Skeletal muscle satellite cell (primary cell): ENCODE results near the gene PRPF31.

ENCODE experiments used
- H3K27me3 ChIP-seq: 2 replicates; pipeline ENCODE4 v1.7.0; 2013; ENCODE audit warnings: low read length; ENCODE audit not compliant: control insufficient read depth, insufficient read depth
- H3K36me3 ChIP-seq: 2 replicates; pipeline ENCODE4 v1.7.0; 2013; ENCODE audit warnings: mild to moderate bottlenecking, control low read depth, low read length; ENCODE audit not compliant: insufficient read depth
- H3K4me1 ChIP-seq: 2 replicates; pipeline ENCODE4 v1.7.0; 2013; ENCODE audit warnings: low read length; ENCODE audit not compliant: control insufficient read depth, insufficient read depth
- H3K4me2 ChIP-seq: 2 replicates; pipeline ENCODE4 v1.7.0; 2013; ENCODE audit warnings: mild to moderate bottlenecking, low read length
- H3K4me3 ChIP-seq: 2 replicates; pipeline ENCODE4 v1.7.0; 2013; ENCODE audit warnings: low read length
- H3K9ac ChIP-seq: 2 replicates; pipeline ENCODE4 v1.7.0; 2013; ENCODE audit warnings: mild to moderate bottlenecking, low read depth, low read length, moderate library complexity
- H3K9me3 ChIP-seq: replicated peaks from 2 replicates; pipeline ENCODE4 v1.7.0; 2013; ENCODE audit warnings: mild to moderate bottlenecking, control low read depth, low read length

The PRPF31 gene

GRCh38 chr19:54149021-54149812 is 33.7 kb downstream of the PRPF31 start:
- H3K36me3 ChIP-seq: peaks cover 90% of the 10 kb centered on the region

GRCh38 chr19:54151362-54152035 is 35.9 kb downstream of the PRPF31 start:
- Histone ChIP-seq H3K4me1 (peaks cover 23% of the 10 kb centered on the region), H3K9me3 (no peaks in the 10 kb centered on the region), H3K4me2 (no peak overlapping the region), H3K27me3 (no peaks in the 10 kb centered on the region), H3K9ac (no peak overlapping the region), H3K36me3 (peaks cover 85% of the 10 kb centered on the region), H3K4me3 (no peak overlapping the region)

More at GRCh38 chr19:54149021-54149812, 33.7 kb downstream of the PRPF31 start:
- no peak overlapping the region for H3K4me3 ChIP-seq
- no peak overlapping the region for H3K9ac ChIP-seq
- no peaks in the 10 kb centered on the region for H3K9me3 ChIP-seq
- H3K4me2 ChIP-seq: no peak overlapping the region
- peaks cover 13% of the 10 kb centered on the region for H3K4me1 ChIP-seq
- no peaks in the 10 kb centered on the region for H3K27me3 ChIP-seq

- Histone ChIP-seq H3K4me3 (no peak overlapping the region), H3K4me2 (no peak overlapping the region), H3K9me3 (no peaks in the 10 kb centered on the region), H3K27me3 (no peaks in the 10 kb centered on the region), H3K36me3 (peaks cover 84% of the 10 kb centered on the region), H3K9ac (no peak overlapping the region), H3K4me1 (peaks cover 23% of the 10 kb centered on the region)
Measured at GRCh38 chr19:54152267-54152666, 36.7 kb downstream of the PRPF31 start.

GRCh38 chr19:54152878-54153524 is 37.4 kb downstream of the PRPF31 start:
- Histone ChIP-seq H3K27me3 (no peaks in the 10 kb centered on the region), H3K9ac (no peak overlapping the region), H3K4me3 (no peak overlapping the region), H3K9me3 (no peaks in the 10 kb centered on the region), H3K4me2 (no peak overlapping the region), H3K36me3 (peaks cover 78% of the 10 kb centered on the region), H3K4me1 (peaks cover 24% of the 10 kb centered on the region)

GRCh38 chr19:54153731-54154326 is 38.3 kb downstream of the PRPF31 start:
- peak overlapping the region; percentile 37 for H3K9ac ChIP-seq
- H3K4me1 ChIP-seq: peaks cover 33% of the 10 kb centered on the region
- H3K4me2 ChIP-seq: no peak overlapping the region
- no peaks in the 10 kb centered on the region for H3K9me3 ChIP-seq
- H3K27me3 ChIP-seq: no peaks in the 10 kb centered on the region
- no peak overlapping the region for H3K4me3 ChIP-seq
- peaks cover 81% of the 10 kb centered on the region for H3K36me3 ChIP-seq

- Histone ChIP-seq H3K4me2 (no peak overlapping the region), H3K9ac (peak overlapping the region; percentile 37), H3K27me3 (no peaks in the 10 kb centered on the region), H3K36me3 (peaks cover 71% of the 10 kb centered on the region), H3K9me3 (no peaks in the 10 kb centered on the region), H3K4me1 (peaks cover 37% of the 10 kb centered on the region), H3K4me3 (no peak overlapping the region)
Measured at GRCh38 chr19:54154603-54155345, 39.2 kb downstream of the PRPF31 start.

GRCh38 chr19:54155694-54156093 is 40.1 kb downstream of the PRPF31 start:
- H3K4me3 ChIP-seq: no peak overlapping the region
- H3K9ac ChIP-seq: no peak overlapping the region
- H3K4me2 ChIP-seq: no peak overlapping the region
- peaks cover 43% of the 10 kb centered on the region for H3K4me1 ChIP-seq
- H3K27me3 ChIP-seq: no peaks in the 10 kb centered on the region
- no peaks in the 10 kb centered on the region for H3K9me3 ChIP-seq
- peaks cover 64% of the 10 kb centered on the region for H3K36me3 ChIP-seq

- H3K4me1 ChIP-seq: peaks cover 47% of the 10 kb centered on the region
Measured at GRCh38 chr19:54156490-54156889, 40.9 kb downstream of the PRPF31 start.

GRCh38 chr19:54156953-54157352 is 41.4 kb downstream of the PRPF31 start:
- peaks cover 47% of the 10 kb centered on the region for H3K4me1 ChIP-seq
- no peaks in the 10 kb centered on the region for H3K27me3 ChIP-seq
- no peak overlapping the region for H3K4me3 ChIP-seq
- H3K9me3 ChIP-seq: no peaks in the 10 kb centered on the region
- H3K36me3 ChIP-seq: peaks cover 53% of the 10 kb centered on the region
- H3K4me2 ChIP-seq: no peak overlapping the region
- no peak overlapping the region for H3K9ac ChIP-seq

More at GRCh38 chr19:54156490-54156889, 40.9 kb downstream of the PRPF31 start:
- H3K4me2 ChIP-seq: no peak overlapping the region
- H3K9ac ChIP-seq: no peak overlapping the region
- no peaks in the 10 kb centered on the region for H3K27me3 ChIP-seq
- H3K4me3 ChIP-seq: no peak overlapping the region
- peaks cover 57% of the 10 kb centered on the region for H3K36me3 ChIP-seq
- no peaks in the 10 kb centered on the region for H3K9me3 ChIP-seq

GRCh38 chr19:54158812-54159351 is 43.3 kb downstream of the PRPF31 start:
- Histone ChIP-seq H3K4me3 (peak overlapping the region; percentile 86), H3K36me3 (peaks cover 33% of the 10 kb centered on the region), H3K4me1 (peaks cover 37% of the 10 kb centered on the region), H3K4me2 (peak overlapping the region; percentile 97), H3K9me3 (no peaks in the 10 kb centered on the region), H3K27me3 (no peaks in the 10 kb centered on the region), H3K9ac (peak overlapping the region; percentile 90)
